Endothelial cell of umbilical vein (primary cell): ENCODE data around the gene MR1. TPM values are rescaled to one million over a fixed set of nuclear protein-coding genes. Genes with fewer than 3 reads are reported as not detected.

Experiments
- BruUV-seq: library from RNA; stranded (reverse); fragments of 400-500 nt; replicated peaks from 2 replicates; lab custom pipeline; 2021; lab: Mats Ljungman, UMichigan
- CTCF ChIA-PET: fragments of 300-600, 350-600 bp; sonication (Branson Sonifier 250); formaldehyde crosslinking; loops from one replicate; lab custom pipeline; 2021; ENCODE audit warnings: antibody characterized with exemption, inconsistent platforms; lab: Charles Lee
- POLR2A ChIA-PET: fragments of 300-600, 350-600 bp; sonication (Branson Sonifier 250); formaldehyde crosslinking; loops from one replicate; lab custom pipeline; 2021; ENCODE audit warnings: antibody characterized with exemption, inconsistent platforms; lab: Charles Lee
- DNase-seq: peaks from one replicate; pipeline ENCODE4 v3.0.0-alpha.2; 2011; ENCODE audit warnings: low read depth, low spot score
- FAIRE-seq: peaks from 2 replicates; lab custom pipeline; 2011; peaks lifted over from hg19 to GRCh38; lab: Jason Lieb, UNC
- H2AFZ ChIP-seq: 2 replicates; pipeline ENCODE4 v1.6.0; 2012; ENCODE audit warnings: low read depth, low read length, control low read depth, inconsistent platforms
- H3K27ac ChIP-seq: 2 replicates; pipeline ENCODE4 v1.5.1; 2011; ENCODE audit warnings: low read depth, mild to moderate bottlenecking, control low read depth, low read length, moderate library complexity; ENCODE audit not compliant: insufficient read depth
- H3K27me3 ChIP-seq, 2 experiments: 2 replicates each; pipeline versions ENCODE4 v1.6.0 to v1.6.1; 2011; ENCODE audit warnings: low read length in 2 of 2, mixed read lengths in 1 of 2; ENCODE audit not compliant: control insufficient read depth in 2 of 2, insufficient read depth in 2 of 2
- H3K36me3 ChIP-seq, 2 experiments: 2 replicates in 1 of 2; 3 replicates in 1 of 2; pipeline ENCODE4 v1.5.1; 2011; ENCODE audit warnings: low read length in 2 of 2, mild to moderate bottlenecking in 1 of 2, moderate library complexity in 1 of 2; ENCODE audit not compliant: control insufficient read depth in 2 of 2, insufficient read depth in 2 of 2; ENCODE audit errors: extremely low read depth in 1 of 2
- H3K4me1 ChIP-seq: 3 replicates; pipeline ENCODE4 v1.5.1; 2011; ENCODE audit warnings: mild to moderate bottlenecking, low read length; ENCODE audit not compliant: control insufficient read depth, insufficient read depth; ENCODE audit errors: extremely low read depth
- H3K4me2 ChIP-seq: 2 replicates; pipeline ENCODE4 v1.6.1; 2011; ENCODE audit warnings: low read length, control low read depth, mixed read lengths; ENCODE audit not compliant: insufficient read depth
- H3K4me3 ChIP-seq, 3 experiments: fragments of 200-600 bp in 1 of 3; sonication (generic), shearing (Covaris generic) in 1 of 3; replicated peaks in 1 of 3; 2 replicates each; pipeline ENCODE4 v1.5.1; 2011 to 2016; ENCODE audit warnings: control low read depth in 3 of 3, low read length in 3 of 3, mild to moderate bottlenecking in 2 of 3, inconsistent platforms in 1 of 3, low read depth in 1 of 3, moderate library complexity in 1 of 3; ENCODE audit not compliant: insufficient read depth in 1 of 3
- H3K79me2 ChIP-seq: 2 replicates; pipeline ENCODE4 v1.6.0; 2012; ENCODE audit warnings: low read length, inconsistent platforms; ENCODE audit not compliant: control insufficient read depth, insufficient read depth
- H3K9ac ChIP-seq: replicated peaks from 2 replicates; pipeline ENCODE3; 2011; ENCODE audit warnings: low read length, control low read depth; ENCODE audit not compliant: insufficient read depth; ENCODE audit errors: extremely low read depth
- H3K9me1 ChIP-seq: replicated peaks from 3 replicates; pipeline ENCODE4 v1.6.0; 2011; ENCODE audit warnings: mild to moderate bottlenecking, low read length; ENCODE audit not compliant: control insufficient read depth, insufficient read depth; ENCODE audit errors: extremely low read depth
- H3K9me3 ChIP-seq: replicated peaks from 2 replicates; pipeline ENCODE4 v1.5.1; 2012; ENCODE audit warnings: low read length, inconsistent platforms; ENCODE audit not compliant: control insufficient read depth, insufficient read depth
- H4K20me1 ChIP-seq: replicated peaks from 2 replicates; pipeline ENCODE3; 2011; ENCODE audit warnings: mild to moderate bottlenecking, low read length; ENCODE audit not compliant: control insufficient read depth, insufficient read depth; ENCODE audit errors: extremely low read depth
- CTCF ChIP-seq, 2 donors: IDR thresholded peaks; 1 replicate in 1 of 2; 2 replicates in 1 of 2; pipeline ENCODE4 v1.5.1; 2011; ENCODE audit warnings: low read length in 2 of 2, mild to moderate bottlenecking in 2 of 2, moderate library complexity in 2 of 2, control low read depth in 1 of 2, inconsistent platforms in 1 of 2, low read depth in 1 of 2; ENCODE audit not compliant: insufficient read depth in 1 of 2; ENCODE audit errors: extremely low read depth in 1 of 2
- EZH2 ChIP-seq: IDR thresholded peaks from 2 replicates; pipeline ENCODE4 v1.6.1; 2012; ENCODE audit warnings: borderline replicate concordance, low read depth, mild to moderate bottlenecking, moderate library complexity, low read length, inconsistent platforms; ENCODE audit not compliant: severe bottlenecking
- FOS ChIP-seq: IDR thresholded peaks from 2 replicates; pipeline ENCODE4 v1.6.1; 2011; ENCODE audit warnings: mild to moderate bottlenecking, low read length, moderate library complexity, borderline replicate concordance; ENCODE audit not compliant: insufficient read depth
- GATA2 ChIP-seq: IDR thresholded peaks from 2 replicates; pipeline ENCODE4 v1.7.0; 2011; ENCODE audit warnings: low read depth, mild to moderate bottlenecking, moderate library complexity, mixed read lengths, low read length; ENCODE audit not compliant: insufficient read length, insufficient read depth
- JUN ChIP-seq: IDR thresholded peaks from 2 replicates; pipeline ENCODE4 v1.6.1; 2011; ENCODE audit warnings: borderline replicate concordance, low read depth; ENCODE audit not compliant: insufficient read length, insufficient read depth
- MAX ChIP-seq: IDR thresholded peaks from 2 replicates; pipeline ENCODE4 v1.6.1; 2011; ENCODE audit not compliant: insufficient read depth, insufficient read length
- MYC ChIP-seq: IDR thresholded peaks from one replicate; pipeline ENCODE4 v1.6.1; 2011; ENCODE audit warnings: mild to moderate bottlenecking, low read depth, low read length
- POLR2A ChIP-seq: IDR thresholded peaks from 2 replicates; pipeline ENCODE4 v1.6.1; 2012; ENCODE audit warnings: low read depth, mild to moderate bottlenecking, control low read depth, low read length
- POLR2AphosphoS5 ChIP-seq: IDR thresholded peaks from 2 replicates; pipeline ENCODE4 v1.6.1; 2012; ENCODE audit warnings: low read depth, mild to moderate bottlenecking, control low read depth, low read length, moderate library complexity; ENCODE audit not compliant: insufficient read depth
- dilution Hi-C: fragments of 300-500 bp; cut with MboI; formaldehyde crosslinking; loops from one replicate; pipeline ENCODE4 v1.15.0; 2019; ENCODE audit warnings: low sequenced_read_pairs; ENCODE audit not compliant: extremely low pct_ligation_motif_present
- intact Hi-C: fragments of 100-400 bp; cut with micrococcal nuclease; formaldehyde crosslinking; loops from one replicate; pipeline ENCODE4 v1.10.0; 2022
- polyA plus RNA-seq, 4 experiments: library from polyadenylated mRNA; depleted of rRNA in 3 of 4; stranded (reverse) in 3 of 4; unstranded in 1 of 4; fragments of >200 nt; gene quantifications; 2 replicates each; pipeline versions ENCODE4 v1.2.1 to v1.2.3, GENCODE V29; 2011 to 2012; ENCODE audit warnings: missing spikeins in 1 of 4
- total RNA-seq: library from RNA; stranded (reverse); gene quantifications from 2 replicates; pipeline ENCODE4 v1.2.3, GENCODE V29; 2021

The MR1 gene
- total and polyA plus RNA-seq, 2 donors (not counting 3 experiments of a cell fraction or from before 2014, with no cell fraction given) = 1.3 to 2.5 TPM

- Histone ChIP-seq H3K4me2 (no peak overlapping the region), H3K27ac (no peak overlapping the region), H3K4me1 (no peaks in the 10 kb centered on the region), H3K9me3 (no peaks in the 10 kb centered on the region), H3K36me3 (no peaks in the 10 kb centered on the region), H3K9ac (no peak overlapping the region), H4K20me1 (no peaks in the 10 kb centered on the region), H3K4me3 (no peak overlapping the region), H3K9me1 (no peaks in the 10 kb centered on the region), H3K79me2 (no peaks in the 10 kb centered on the region), H3K27me3 (peaks cover 11 to 17% of the 10 kb centered on the region in 2 experiments), H2AFZ (no peak overlapping the region)
- DNase-seq = peak; percentile 55
- FAIRE-seq = no peak
- dilution Hi-C loops (no loop called here), intact Hi-C loops (no loop called here)
- peak; percentile 45 for TF ChIP-seq GATA2
- TF ChIP-seq FOS = peak; percentile 15
- no peak for TF ChIP-seq CTCF (IDR thresholded peaks at IDR 0.05; ENCODE audit: extremely low read depth in 1 of 2, insufficient read depth in 1 of 2, low read depth in 1 of 2, low read length in 2 of 2)
- POLR2A ChIA-PET = no interaction called here
- no TSS peak for BruUV-seq
- CTCF ChIA-PET = interaction anchor here (0.8 to 1.0 kb wide), 2 partner anchors 68 to 69 kb away, joined by 3 to 4 read pairs; no protein-coding TSS in a partner anchor
Observed at GRCh38 chr1:181073638-181074037, 39.9 kb downstream of the MR1 start.

- Histone ChIP-seq H4K20me1 (no peaks in the 10 kb centered on the region), H3K27me3 (peaks cover 11 to 23% of the 10 kb centered on the region in 2 experiments), H2AFZ (no peak overlapping the region), H3K79me2 (no peaks in the 10 kb centered on the region), H3K4me1 (no peaks in the 10 kb centered on the region), H3K27ac (no peak overlapping the region), H3K36me3 (no peaks in the 10 kb centered on the region), H3K9ac (no peak overlapping the region), H3K9me3 (no peaks in the 10 kb centered on the region), H3K9me1 (no peaks in the 10 kb centered on the region), H3K4me2 (no peak overlapping the region), H3K4me3 (no peak overlapping the region)
- TF ChIP-seq CTCF (IDR thresholded peaks at IDR 0.05; ENCODE audit: extremely low read depth in 1 of 2, insufficient read depth in 1 of 2, low read depth in 1 of 2, low read length in 2 of 2) (no peak), MAX (no peak), FOS (no peak), MYC (no peak), JUN (no peak), GATA2 (no peak), POLR2A (no peak), POLR2AphosphoS5 (no peak), EZH2 (no peak)
- intact Hi-C loops = no loop called here
- DNase-seq (no peak), FAIRE-seq (no peak)
- dilution Hi-C loops = no loop called here
- CTCF ChIA-PET = interaction anchor here (0.6 to 2.6 kb wide), 4 partner anchors 8 to 66 kb away, joined by 3 to 19 read pairs (median 9); no protein-coding TSS in a partner anchor
- BruUV-seq = no TSS peak
- POLR2A ChIA-PET = interaction anchor here (0.9 to 1.1 kb wide), 2 partner anchors 13 to 43 kb away, joined by 3 to 4 read pairs; no protein-coding TSS in a partner anchor
Observed at GRCh38 chr1:181075766-181076350, 42.1 kb downstream of the MR1 start.
